OCI-LY3 (cell line): ENCODE measurements around the gene TNS3.

Source experiments
- H2AFZ ChIP-seq: fragments of 200-600, 300-600 bp; shearing (Covaris generic); 2 replicates; pipeline ENCODE4 v1.6.0; 2014; ENCODE audit warnings: antibody characterized with exemption, low read depth, low read length
- H3K27ac ChIP-seq: fragments of 200-600, 300-600 bp; sonication (generic); 2 replicates; pipeline ENCODE4 v1.5.1; 2014; ENCODE audit warnings: mild to moderate bottlenecking, low read length, moderate library complexity, mixed read lengths
- H3K27me3 ChIP-seq: fragments of 200-600, 300-600 bp; sonication (generic); 2 replicates; pipeline ENCODE4 v1.6.1; 2014; ENCODE audit warnings: low read depth, low read length, mixed read lengths
- H3K36me3 ChIP-seq: fragments of 200-600, 300-600 bp; sonication (generic); replicated peaks from 2 replicates; pipeline ENCODE3; 2014; ENCODE audit warnings: low read depth, low read length, mixed read lengths
- H3K4me1 ChIP-seq: fragments of 300-600, 200-600 bp; sonication (generic); 2 replicates; pipeline ENCODE4 v1.6.1; 2014; ENCODE audit warnings: low read length, mixed read lengths
- H3K4me2 ChIP-seq: fragments of 200-600, 300-600 bp; sonication (generic); 2 replicates; pipeline ENCODE4 v1.6.1; 2014; ENCODE audit warnings: low read length, mixed read lengths
- H3K4me3 ChIP-seq: fragments of 300-600, 200-600 bp; sonication (generic); 2 replicates; pipeline ENCODE4 v1.5.1; 2014; ENCODE audit warnings: antibody characterized with exemption, mild to moderate bottlenecking, low read length, moderate library complexity
- H3K79me2 ChIP-seq: fragments of 300-600, 200-600 bp; shearing (Covaris generic); 2 replicates; pipeline ENCODE4 v1.6.1; 2014; ENCODE audit warnings: mild to moderate bottlenecking, low read length, mixed read lengths
- H3K9ac ChIP-seq: fragments of 300-600, 200-600 bp; shearing (Covaris generic); 2 replicates; pipeline ENCODE4 v1.6.0; 2014; ENCODE audit warnings: mild to moderate bottlenecking, low read length, moderate library complexity
- H3K9me3 ChIP-seq: fragments of 200-600, 300-600 bp; shearing (Covaris generic); 2 replicates; pipeline ENCODE4 v1.6.1; 2014; ENCODE audit warnings: low read length, mixed read lengths; ENCODE audit not compliant: insufficient read depth
- H4K20me1 ChIP-seq: fragments of 200-600, 300-600 bp; sonication (generic); 2 replicates; pipeline ENCODE4 v1.6.1; 2016; ENCODE audit warnings: low read length, mixed read lengths; ENCODE audit not compliant: insufficient read depth
- EZH2phosphoT487 ChIP-seq: fragments of 200-600 bp; shearing (Covaris generic); IDR thresholded peaks from 2 replicates; pipeline ENCODE4 v1.6.1; 2018; ENCODE audit warnings: antibody characterized with exemption, mixed run types, low read depth
- TF ChIP-seq, protein P1 (sequence below): fragments of 200-600, 300-600 bp; sonication (generic); IDR thresholded peaks from 2 replicates; pipeline ENCODE4 v1.5.1; 2014; ENCODE audit warnings: antibody characterized with exemption, low read length, low read depth

The TNS3 gene

GRCh38 chr7:47433564-47433895 lies 148.4 kb downstream of the TNS3 start:
- H3K4me1 ChIP-seq = no peaks in the 10 kb centered on the region
- H3K27me3 ChIP-seq = no peaks in the 10 kb centered on the region
- H3K79me2 ChIP-seq = no peaks in the 10 kb centered on the region

DNA sequence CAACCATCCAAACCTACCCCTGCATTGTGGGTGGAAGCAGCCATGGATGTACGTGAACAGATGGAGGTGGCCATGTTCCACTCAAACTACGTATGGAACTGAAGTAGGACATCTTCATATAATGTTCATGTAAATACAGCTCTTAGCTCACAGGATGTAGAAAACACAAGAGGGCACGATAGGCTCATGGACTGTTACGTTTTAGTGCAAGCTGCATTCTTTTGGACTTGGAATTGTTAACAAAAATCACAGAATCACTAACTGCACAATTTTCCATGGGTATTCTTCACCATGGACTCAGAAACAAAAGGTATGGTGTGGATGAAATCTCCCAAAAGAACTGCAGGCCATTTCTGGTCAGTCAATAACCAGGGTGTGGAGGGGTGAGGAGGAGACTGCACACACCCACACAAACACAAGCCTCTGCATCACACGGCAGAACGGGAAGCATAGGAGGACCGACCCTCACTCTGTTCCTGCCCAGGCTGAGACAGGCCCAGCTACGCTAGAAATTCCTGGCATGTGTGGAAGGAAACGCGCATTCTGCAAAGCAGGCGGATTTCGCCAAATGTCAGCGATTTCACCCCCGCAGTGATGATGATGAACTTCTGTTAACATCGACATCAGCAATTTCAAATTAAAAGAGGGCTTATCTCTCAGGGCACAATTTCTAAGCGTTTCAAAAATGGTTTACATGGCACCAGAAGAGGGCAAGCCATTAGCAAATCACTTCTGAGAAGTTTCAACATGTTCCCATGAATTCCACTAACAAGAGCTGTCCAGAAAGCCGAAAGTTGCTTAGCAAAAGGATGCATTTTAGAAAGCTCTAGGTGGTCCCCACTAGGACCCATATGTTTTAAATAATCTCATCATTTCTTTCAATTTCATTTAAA lies 149.0 kb downstream of the TNS3 start:
- Histone ChIP-seq H3K27me3 (no peaks in the 10 kb centered on the region), H3K9me3 (no peaks in the 10 kb centered on the region), H3K36me3 (no peaks in the 10 kb centered on the region), H3K27ac (no peak overlapping the region), H3K4me3 (no peak overlapping the region), H2AFZ (no peak overlapping the region), H3K4me1 (no peaks in the 10 kb centered on the region), H3K79me2 (no peaks in the 10 kb centered on the region), H3K4me2 (no peak overlapping the region), H3K9ac (no peak overlapping the region), H4K20me1 (no peaks in the 10 kb centered on the region)
- no peak for TF ChIP-seq EZH2phosphoT487

More at GRCh38 chr7:47433564-47433895, 148.4 kb downstream of the TNS3 start:
- TF ChIP-seq EZH2phosphoT487 = no peak
- TF ChIP-seq, protein P1, sequence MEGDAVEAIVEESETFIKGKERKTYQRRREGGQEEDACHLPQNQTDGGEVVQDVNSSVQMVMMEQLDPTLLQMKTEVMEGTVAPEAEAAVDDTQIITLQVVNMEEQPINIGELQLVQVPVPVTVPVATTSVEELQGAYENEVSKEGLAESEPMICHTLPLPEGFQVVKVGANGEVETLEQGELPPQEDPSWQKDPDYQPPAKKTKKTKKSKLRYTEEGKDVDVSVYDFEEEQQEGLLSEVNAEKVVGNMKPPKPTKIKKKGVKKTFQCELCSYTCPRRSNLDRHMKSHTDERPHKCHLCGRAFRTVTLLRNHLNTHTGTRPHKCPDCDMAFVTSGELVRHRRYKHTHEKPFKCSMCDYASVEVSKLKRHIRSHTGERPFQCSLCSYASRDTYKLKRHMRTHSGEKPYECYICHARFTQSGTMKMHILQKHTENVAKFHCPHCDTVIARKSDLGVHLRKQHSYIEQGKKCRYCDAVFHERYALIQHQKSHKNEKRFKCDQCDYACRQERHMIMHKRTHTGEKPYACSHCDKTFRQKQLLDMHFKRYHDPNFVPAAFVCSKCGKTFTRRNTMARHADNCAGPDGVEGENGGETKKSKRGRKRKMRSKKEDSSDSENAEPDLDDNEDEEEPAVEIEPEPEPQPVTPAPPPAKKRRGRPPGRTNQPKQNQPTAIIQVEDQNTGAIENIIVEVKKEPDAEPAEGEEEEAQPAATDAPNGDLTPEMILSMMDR = no peak
- no peak overlapping the region for H3K4me2 ChIP-seq
- H3K9ac ChIP-seq = no peak overlapping the region
- H3K9me3 ChIP-seq = no peaks in the 10 kb centered on the region
- H3K4me3 ChIP-seq = no peak overlapping the region
- no peaks in the 10 kb centered on the region for H3K36me3 ChIP-seq
- H2AFZ ChIP-seq = no peak overlapping the region
- H3K27ac ChIP-seq = no peak overlapping the region
- H4K20me1 ChIP-seq = no peaks in the 10 kb centered on the region

DNA sequence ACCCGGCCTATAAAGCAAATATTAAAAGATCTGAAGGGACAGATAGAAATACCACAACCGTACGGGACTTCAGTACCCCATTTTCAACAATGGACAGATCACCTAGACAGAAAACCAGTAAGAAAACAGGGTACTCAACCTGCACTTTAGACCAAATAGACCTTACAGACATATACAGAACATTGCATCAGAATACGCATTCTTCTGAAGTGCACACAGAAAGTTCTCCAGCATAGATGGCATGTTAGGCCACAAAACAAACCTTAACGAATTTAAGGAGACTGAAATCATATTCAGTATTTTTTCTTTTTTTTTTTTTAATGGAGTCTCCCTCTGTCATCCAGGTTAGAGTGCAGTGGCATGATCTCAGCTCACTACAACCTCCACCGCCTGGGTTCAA lies 151.5 kb downstream of the TNS3 start:
- Histone ChIP-seq H3K79me2 (no peaks in the 10 kb centered on the region), H3K36me3 (no peaks in the 10 kb centered on the region)
- TF ChIP-seq, protein P1 = no peak
- TF ChIP-seq EZH2phosphoT487 = no peak

DNA sequence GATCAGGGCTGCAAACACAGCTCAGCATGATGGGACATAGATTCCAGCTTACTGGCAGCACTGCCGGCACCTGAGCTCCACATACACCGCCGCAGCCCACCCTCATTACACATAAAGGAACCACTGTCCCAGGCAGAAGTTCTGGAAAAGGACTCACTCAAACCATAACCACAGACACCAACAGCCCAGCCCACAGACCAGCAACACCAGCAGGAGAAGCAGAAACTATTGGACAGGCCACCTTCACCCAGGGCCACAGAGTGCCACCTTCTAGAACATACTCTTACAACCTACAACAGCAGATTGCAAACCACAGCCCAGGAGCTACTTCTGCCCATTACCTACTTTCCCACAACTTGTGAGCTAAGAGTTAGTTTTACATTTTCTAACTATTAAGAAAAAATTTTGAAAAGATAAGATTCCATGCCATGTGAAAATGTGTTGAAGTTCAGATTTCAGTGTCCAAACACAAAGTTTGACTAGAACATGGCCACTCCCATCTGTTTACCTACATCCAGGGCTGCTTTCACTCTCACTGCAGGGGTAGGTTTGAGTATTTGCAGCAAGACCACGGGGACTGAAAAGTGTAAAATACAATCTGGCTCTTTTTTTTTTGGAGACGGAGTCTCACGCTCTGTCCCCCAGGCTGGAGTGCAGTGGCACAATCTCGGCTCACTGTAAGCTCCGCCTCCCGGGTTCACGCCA lies 153.0 kb downstream of the TNS3 start:
- no peaks in the 10 kb centered on the region for H3K79me2 ChIP-seq

More for the DNA sequence above, 151.5 kb downstream of the TNS3 start:
- Histone ChIP-seq H3K27me3 (no peaks in the 10 kb centered on the region), H3K4me2 (no peak overlapping the region), H3K9me3 (no peaks in the 10 kb centered on the region), H3K4me3 (no peak overlapping the region), H3K4me1 (no peaks in the 10 kb centered on the region), H3K27ac (no peak overlapping the region), H4K20me1 (no peaks in the 10 kb centered on the region), H2AFZ (no peak overlapping the region), H3K9ac (no peak overlapping the region)

More for the DNA sequence above, 153.0 kb downstream of the TNS3 start:
- TF ChIP-seq, protein P1 = no peak
- TF ChIP-seq EZH2phosphoT487 = no peak
- Histone ChIP-seq H3K4me1 (no peaks in the 10 kb centered on the region), H3K27ac (no peak overlapping the region), H3K27me3 (no peaks in the 10 kb centered on the region), H2AFZ (no peak overlapping the region), H3K4me3 (no peak overlapping the region), H3K9ac (no peak overlapping the region), H3K36me3 (no peaks in the 10 kb centered on the region), H3K9me3 (no peaks in the 10 kb centered on the region), H3K4me2 (no peak overlapping the region), H4K20me1 (no peaks in the 10 kb centered on the region)
